Osteocyte (in vitro differentiated cells): ENCODE results near the gene TOR1A. TPM values are rescaled to one million over a fixed set of nuclear protein-coding genes. Genes with fewer than 3 reads are reported as not detected.

Experiments used
- DNase-seq: peaks from one replicate; pipeline ENCODE4 v3.0.0; 2021; ENCODE audit warnings: mixed read lengths; ENCODE audit not compliant: unreplicated experiment; ENCODE audit errors: extremely low spot score
- H3K27ac Mint-ChIP-seq: one replicate; pipeline ENCODE4 v1.8.0; 2021; ENCODE audit warnings: mild to moderate bottlenecking, mixed read lengths; ENCODE audit not compliant: unreplicated experiment
- H3K27me3 Mint-ChIP-seq: one replicate; pipeline ENCODE4 v1.8.0; 2021; ENCODE audit warnings: mixed read lengths; ENCODE audit not compliant: unreplicated experiment
- H3K36me3 Mint-ChIP-seq: one replicate; pipeline ENCODE4 v1.8.0; 2021; ENCODE audit warnings: mixed read lengths; ENCODE audit not compliant: unreplicated experiment
- H3K4me1 Mint-ChIP-seq: one replicate; pipeline ENCODE4 v1.8.0; 2021; ENCODE audit warnings: mixed read lengths; ENCODE audit not compliant: unreplicated experiment
- H3K4me3 Mint-ChIP-seq: one replicate; pipeline ENCODE4 v1.8.0; 2021; ENCODE audit warnings: mild to moderate bottlenecking, moderate library complexity, mixed read lengths; ENCODE audit not compliant: unreplicated experiment
- H3K9me3 Mint-ChIP-seq: one replicate; pipeline ENCODE4 v1.8.0; 2021; ENCODE audit warnings: mixed read lengths; ENCODE audit not compliant: unreplicated experiment
- CTCF ChIP-seq: fragments of 200-600 bp; sonication (generic); IDR thresholded peaks from 2 replicates; pipeline ENCODE4 v1.5.0; 2021; ENCODE audit warnings: antibody characterized with exemption, mild to moderate bottlenecking, moderate library complexity
- total RNA-seq: library from RNA; stranded (reverse); gene quantifications from 2 replicates; pipeline ENCODE4 v1.2.1, GENCODE V29; 2021

The TOR1A gene
- total RNA-seq, 1 donor from 2014 or later: 46.1 TPM

GRCh38 chr9:129864991-129865647 lies 41.2 kb upstream of the TOR1A start:
- Mint-ChIP-seq H3K9me3 (no peaks in the 10 kb centered on the region), H3K4me3 (no peak overlapping the region), H3K4me1 (peaks cover 3% of the 10 kb centered on the region), H3K27ac (no peak overlapping the region), H3K27me3 (no peaks in the 10 kb centered on the region), H3K36me3 (peaks cover 29% of the 10 kb centered on the region)
- no peak for TF ChIP-seq CTCF
- DNase-seq: no peak

GRCh38 chr9:129863059-129863690 lies 39.2 kb upstream of the TOR1A start:
- H3K9me3 Mint-ChIP-seq: no peaks in the 10 kb centered on the region
- H3K36me3 Mint-ChIP-seq: peaks cover 35% of the 10 kb centered on the region
- H3K27me3 Mint-ChIP-seq: no peaks in the 10 kb centered on the region
- H3K4me3 Mint-ChIP-seq: no peak overlapping the region
- no peak for DNase-seq
- no peak for TF ChIP-seq CTCF
- peaks cover 3% of the 10 kb centered on the region for H3K4me1 Mint-ChIP-seq
- H3K27ac Mint-ChIP-seq: no peak overlapping the region

- Mint-ChIP-seq H3K9me3 (no peaks in the 10 kb centered on the region), H3K27ac (no peak overlapping the region), H3K27me3 (no peaks in the 10 kb centered on the region), H3K4me1 (peaks cover 10% of the 10 kb centered on the region), H3K36me3 (peaks cover 40% of the 10 kb centered on the region), H3K4me3 (no peak overlapping the region)
- no peak for DNase-seq
- TF ChIP-seq CTCF: no peak
These were observed 37.5 kb upstream of the TOR1A start for GRCh38 chr9:129861447-129861827.

GRCh38 chr9:129860653-129861446 lies 36.9 kb upstream of the TOR1A start:
- peaks cover 10% of the 10 kb centered on the region for H3K4me1 Mint-ChIP-seq
- DNase-seq: no peak
- H3K36me3 Mint-ChIP-seq: peaks cover 38% of the 10 kb centered on the region
- no peaks in the 10 kb centered on the region for H3K27me3 Mint-ChIP-seq
- no peak for TF ChIP-seq CTCF
- no peak overlapping the region for H3K27ac Mint-ChIP-seq
- H3K4me3 Mint-ChIP-seq: no peak overlapping the region
- H3K9me3 Mint-ChIP-seq: no peaks in the 10 kb centered on the region
